Heart right ventricle (tissue), 16 donors: ENCODE measurements around the gene DDX20. TPM values are rescaled to one million over a fixed set of nuclear protein-coding genes. Genes with fewer than 3 reads are reported as not detected.
A peak's percentile ranks its signal among the peaks of the same experiment; 100 is the strongest.

Experiments
- ATAC-seq, 8 donors: fragments of 200-7000 bp; cut with Tn5 transposase; one replicate each; pipeline ENCODE4 v1.9.1; 2020; ENCODE audit warnings: mild to moderate bottlenecking in 8 of 8, moderate library complexity in 8 of 8, moderate number of reproducible peaks in 1 of 8
- DNase-seq, 2 donors: peaks; one replicate each; pipeline ENCODE4 v3.0.0-alpha.2; 2020
- H3K27ac ChIP-seq, 10 donors: fragments of 200-600 bp; sonication (generic) in 2 of 10; one replicate each; pipeline versions ENCODE4 v1.5.0 to v1.8.0; 2020 to 2022; ENCODE audit warnings: mild to moderate bottlenecking in 3 of 10
- H3K27me3 ChIP-seq, 7 donors: fragments of 200-600 bp; one replicate each; pipeline ENCODE4 v1.8.0; 2021 to 2022; ENCODE audit warnings: mild to moderate bottlenecking in 2 of 7
- H3K36me3 ChIP-seq, 9 donors: fragments of 200-600 bp; sonication (generic) in 1 of 9; one replicate each; pipeline versions ENCODE4 v1.5.0 to v1.8.0; 2020 to 2022; ENCODE audit warnings: mild to moderate bottlenecking in 2 of 9
- H3K4me1 ChIP-seq, 9 donors: fragments of 200-600 bp; sonication (generic) in 1 of 9; one replicate each; pipeline versions ENCODE4 v1.5.0 to v1.8.0; 2020 to 2022; ENCODE audit warnings: mild to moderate bottlenecking in 4 of 9
- H3K4me3 ChIP-seq, 10 donors: fragments of 200-600 bp; sonication (generic) in 2 of 10; one replicate each; pipeline versions ENCODE4 v1.5.0 to v1.8.0; 2020 to 2022; ENCODE audit warnings: mild to moderate bottlenecking in 7 of 10, moderate library complexity in 2 of 10
- H3K9me3 ChIP-seq, 11 donors: fragments of 200-600 bp in 10 of 11; sonication (generic) in 2 of 11; one replicate each; pipeline versions ENCODE4 v1.5.0 to v1.8.0; 2013 to 2022; ENCODE audit warnings: mild to moderate bottlenecking in 2 of 11, control low read depth in 1 of 11, moderate library complexity in 1 of 11
- CTCF ChIP-seq, 9 donors: fragments of 200-600 bp; sonication (generic) in 2 of 9; IDR thresholded peaks; one replicate each; pipeline versions ENCODE4 v1.5.0 to v1.8.0; 2021 to 2022; ENCODE audit warnings: antibody characterized with exemption in 9 of 9, mild to moderate bottlenecking in 5 of 9, moderate library complexity in 1 of 9
- WGBS, 2 donors: extraction: QIAGEN DNeasy Blood & Tissue Kit; methylation state at CpG; one replicate each; pipeline ENCODE4 v1.1.7; 2013; ENCODE audit warnings: inconsistent platforms in 1 of 2; 5-methylcytosine and 5-hydroxymethylcytosine counted together
- intact Hi-C, 10 donors: fragments of 100-400 bp; cut with DNase I; formaldehyde crosslinking; loops; one replicate each; pipeline versions ENCODE4 v1.11.1 to v1.14.2; 2022
- polyA plus RNA-seq, 2 donors: library from polyadenylated mRNA; stranded (reverse); fragments of 200-250 nt; gene quantifications; one replicate each; pipeline ENCODE4 v1.2.3, GENCODE V29; 2013
- total RNA-seq, 10 donors: library from RNA; stranded (reverse); fragmentation: NEBNext Ultra II Directional in 3 of 10; extraction: Animal tissue kit (Norgen Biotek cat#: 25700) in 3 of 10; gene quantifications; one replicate each; pipeline versions ENCODE4 v1.2.1 to v1.2.4, GENCODE V29; 2021 to 2023
- donor health status: Arrhythmogenic right ventricular cardiomyopathy.
- donor health status: ischemic (EF 13 %, LVEDD 7.1; RV severe dilation, severe dysfunction).
- donor health status: healthy with polysubstance abuse.
- donor health status: DM: no; HTN: yes; CAD: no.
- donor health status: DM: no; HTN: no; CAD: no.
- donor health status: ischemic (EF 25% LVEDD 6.9; RV normal size, moderate dysfunction).
- donor health status: ischemic (EF 25% LVEDD 5.7; RV mildly dilated, moderate dysfunction).
- donor health status: healthy.
- donor health status: DM: yes; HTN: yes; CAD: no.
- donor health status: Ischemic cardiomyopathy.
- donor health status: ischemic (EF 35%, LVEDD 5.7; RV mildly dilated, moderate dysfunction).
- donor health status: nonischemic (EF 11% LVEDD 7.7; RV severe dilation, severe dysfunction).
- donor health status: DM: yes; HTN: yes; CAD: no.
- donor health status: PGD.
- donor health status: ischemic (EF 29% LVEDD 5.4; RV normal size, mild dysfunction).
- donor health status: nonischemic (EF 23%, LVEDD 6.1; RV moderate dilation, normal function).

The DDX20 gene
- total and polyA plus RNA-seq, 12 donors = 4.0 to 10.0 (median 6.4) TPM

DNA sequence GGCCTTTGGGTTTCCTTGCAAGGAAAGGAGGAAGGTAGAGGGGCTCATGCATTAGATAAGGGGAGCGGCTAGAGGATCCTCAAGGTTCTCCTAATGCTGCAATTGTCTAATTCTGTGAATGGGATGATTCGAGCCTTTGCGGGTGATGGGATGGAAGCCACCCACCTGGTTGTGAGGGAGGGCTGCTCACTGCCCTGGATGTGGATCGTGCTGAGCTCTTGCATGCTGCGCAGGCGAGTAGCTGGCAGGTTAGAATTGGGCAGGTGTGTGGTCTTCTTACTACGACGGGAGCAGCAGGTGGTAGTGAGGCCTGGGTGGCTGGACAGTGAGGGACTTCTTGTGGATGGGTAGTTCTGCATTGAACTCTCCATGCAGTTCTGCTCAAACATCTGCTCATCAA, 21.2 kb downstream of the DDX20 start:
- no peak for DNase-seq
- H3K4me1 ChIP-seq = peaks cover 0 to 6% (median 0%) of the 10 kb centered on the region in 9 donors
- no peak overlapping the region for H3K4me3 ChIP-seq
- intact Hi-C loops = loop anchor here in 1 of 10 donors (5.0 kb wide), 1 partner anchor 410 kb away; no protein-coding TSS in a partner anchor
- H3K27ac ChIP-seq = no peak overlapping the region
- 89 to 93% methylated on average over 8 of the region's 8 CpGs for WGBS, 2 donors
- ATAC-seq = peak in 1 of 8 donors; percentile 13
- no peaks in the 10 kb centered on the region for H3K27me3 ChIP-seq
- TF ChIP-seq CTCF (IDR thresholded peaks at IDR 0.05) = no peak
- peaks cover 0 to 13% (median 0%) of the 10 kb centered on the region in 9 donors for H3K36me3 ChIP-seq
- H3K9me3 ChIP-seq = no peaks in the 10 kb centered on the region

DNA sequence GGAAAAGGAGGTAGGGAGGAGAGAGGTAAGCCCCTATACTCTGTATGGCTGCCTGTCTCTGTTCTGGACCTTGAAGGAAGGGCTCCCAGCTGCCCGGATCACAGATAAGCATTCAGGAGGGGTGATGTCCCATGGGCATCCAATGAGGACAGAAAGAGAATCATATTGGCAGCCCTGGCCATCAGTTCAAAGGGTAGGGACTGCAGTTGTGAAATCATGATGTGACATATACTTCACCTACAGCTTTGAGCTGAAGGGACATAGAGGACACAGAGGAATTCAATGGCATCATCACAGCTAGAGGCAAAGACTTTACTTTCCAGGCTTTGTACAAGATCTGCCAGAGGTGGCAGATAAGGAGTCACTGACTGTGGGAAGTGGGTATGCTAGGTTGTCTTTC, 21.6 kb downstream of the DDX20 start:
- DNase-seq = no peak
- H3K9me3 ChIP-seq = no peaks in the 10 kb centered on the region
- no peak overlapping the region for H3K27ac ChIP-seq
- WGBS, 2 donors = 54 to 68% methylated on average over 1 of the region's 1 CpG
- H3K27me3 ChIP-seq = no peaks in the 10 kb centered on the region
- no peak for ATAC-seq
- no peak overlapping the region for H3K4me3 ChIP-seq
- no peak for TF ChIP-seq CTCF (IDR thresholded peaks at IDR 0.05)
- intact Hi-C loops = loop anchor here in 1 of 10 donors (5.0 kb wide), 1 partner anchor 410 kb away; no protein-coding TSS in a partner anchor
- peaks cover 0 to 6% (median 0%) of the 10 kb centered on the region in 9 donors for H3K4me1 ChIP-seq
- H3K36me3 ChIP-seq = peaks cover 0 to 13% (median 0%) of the 10 kb centered on the region in 9 donors

DNA sequence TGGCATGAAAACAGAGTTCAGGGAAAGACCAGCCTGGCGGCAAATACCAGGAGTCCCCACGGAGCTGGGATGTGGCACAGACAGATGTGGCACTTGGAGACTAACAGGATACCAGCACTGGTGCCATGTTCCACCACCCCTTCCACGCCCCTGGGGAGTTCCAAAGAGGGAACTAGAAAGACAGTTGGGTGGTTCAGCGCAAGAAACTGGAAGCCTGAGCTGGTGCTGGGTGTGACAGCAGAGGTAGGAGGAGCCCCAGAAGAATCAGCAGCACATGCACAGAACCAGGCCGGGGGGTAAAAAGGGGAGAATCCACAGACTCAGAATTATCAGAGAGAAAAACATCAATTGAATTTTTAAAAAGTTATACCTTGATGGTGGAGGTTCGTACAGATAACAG, 22.4 kb downstream of the DDX20 start:
- WGBS, 2 donors = 85 to 88% methylated on average over 6 of the region's 6 CpGs
- TF ChIP-seq CTCF (IDR thresholded peaks at IDR 0.05) = no peak
- Histone ChIP-seq H3K36me3 (peaks cover 0 to 11% (median 0%) of the 10 kb centered on the region in 9 donors), H3K27me3 (no peaks in the 10 kb centered on the region), H3K9me3 (no peaks in the 10 kb centered on the region), H3K4me1 (peaks cover 0 to 6% (median 0%) of the 10 kb centered on the region in 9 donors), H3K4me3 (no peak overlapping the region), H3K27ac (no peak overlapping the region)
- ATAC-seq (no peak), DNase-seq (no peak)
- intact Hi-C loops = loop anchor here in 1 of 10 donors (5.0 kb wide), 1 partner anchor 409 kb away; no protein-coding TSS in a partner anchor

DNA sequence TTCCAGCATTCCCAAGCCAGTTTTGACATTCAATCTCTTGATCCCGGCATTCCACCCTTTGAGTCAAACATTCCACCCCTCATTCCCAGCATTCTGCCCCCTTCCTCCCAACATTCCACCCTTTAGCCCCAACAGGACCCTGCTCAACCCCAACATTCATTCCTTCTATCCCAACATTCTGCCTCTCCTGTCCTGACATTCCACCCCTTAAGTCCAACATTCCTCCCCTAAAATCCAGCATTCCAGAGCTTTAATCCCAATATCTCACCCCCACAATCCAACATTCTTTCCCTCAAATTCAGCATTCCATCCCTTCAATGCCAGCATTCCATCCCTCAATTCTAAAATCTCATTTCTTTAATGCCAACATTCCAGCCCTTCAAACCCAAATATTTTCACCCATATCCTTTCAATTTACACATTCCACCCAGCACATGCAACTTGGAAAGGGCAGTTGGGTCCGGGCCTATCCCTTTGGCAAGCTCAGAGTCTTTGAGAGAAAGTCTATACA, 22.9 kb downstream of the DDX20 start:
- no peak for ATAC-seq
- no peak for TF ChIP-seq CTCF (IDR thresholded peaks at IDR 0.05)
- WGBS, 2 donors = 72 to 78% methylated on average over 2 of the region's 2 CpGs

More for the DNA sequence above, 22.9 kb downstream of the DDX20 start:
- peaks cover 0 to 11% (median 0%) of the 10 kb centered on the region in 9 donors for H3K36me3 ChIP-seq
- H3K4me3 ChIP-seq = no peak overlapping the region
- peaks cover 0 to 6% (median 0%) of the 10 kb centered on the region in 9 donors for H3K4me1 ChIP-seq
- H3K27ac ChIP-seq = no peak overlapping the region
- H3K27me3 ChIP-seq = no peaks in the 10 kb centered on the region
- no peak for DNase-seq
- intact Hi-C loops = loop anchor here in 1 of 10 donors (5.0 kb wide), 1 partner anchor 409 kb away; no protein-coding TSS in a partner anchor
- no peaks in the 10 kb centered on the region for H3K9me3 ChIP-seq
